NB4 (cell line): Measurements from ENCODE around the gene RASA3.

Source experiments
- DNase-seq: peaks from one replicate; pipeline ENCODE4 v3.0.0; 2010; ENCODE audit warnings: low read depth
- H3K4me3 ChIP-seq: one replicate; pipeline ENCODE4 v1.5.1; 2011; ENCODE audit warnings: mild to moderate bottlenecking, low read depth, low read length, moderate library complexity
- MYC ChIP-seq: IDR thresholded peaks from 2 replicates; pipeline ENCODE4 v1.6.1; 2011; ENCODE audit warnings: low read depth, low read length
- POLR2A ChIP-seq: IDR thresholded peaks from 2 replicates; pipeline ENCODE4 v1.6.1; 2011; ENCODE audit warnings: mild to moderate bottlenecking; ENCODE audit not compliant: insufficient read length; ENCODE audit errors: extremely low read depth
- TF ChIP-seq, protein P1 (sequence below): IDR thresholded peaks from 2 replicates; pipeline ENCODE4 v1.6.1; 2011; ENCODE audit warnings: low read depth, low read length
- TF ChIP-seq, protein P2 (sequence below): IDR thresholded peaks from one replicate; pipeline ENCODE4 v1.5.1; 2012; ENCODE audit warnings: low read depth, low read length

The RASA3 gene

DNA sequence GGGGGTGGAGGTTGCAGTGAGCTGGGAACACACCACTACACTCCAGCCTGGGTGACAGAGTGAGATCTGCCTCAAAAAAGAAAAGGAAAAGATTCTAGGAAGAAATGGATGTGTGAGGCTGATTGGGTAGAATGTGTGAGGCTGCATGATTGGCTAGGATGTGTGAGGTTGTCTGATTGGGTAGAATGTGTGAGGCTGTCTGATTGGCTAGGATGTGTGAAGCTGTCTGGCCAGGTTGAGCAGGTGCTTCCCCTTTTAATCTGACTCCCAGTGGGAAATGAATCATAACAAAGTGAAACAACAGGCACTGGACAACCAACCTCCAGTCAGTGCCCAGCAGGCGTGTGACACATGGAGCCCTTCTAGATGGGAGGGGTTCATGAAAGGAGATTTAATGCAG, 173.2 kb downstream of the RASA3 start:
- H3K4me3 ChIP-seq, result no peak overlapping the region
- TF ChIP-seq, protein P1, sequence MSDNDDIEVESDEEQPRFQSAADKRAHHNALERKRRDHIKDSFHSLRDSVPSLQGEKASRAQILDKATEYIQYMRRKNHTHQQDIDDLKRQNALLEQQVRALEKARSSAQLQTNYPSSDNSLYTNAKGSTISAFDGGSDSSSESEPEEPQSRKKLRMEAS, result no peak
- no peak for DNase-seq

DNA sequence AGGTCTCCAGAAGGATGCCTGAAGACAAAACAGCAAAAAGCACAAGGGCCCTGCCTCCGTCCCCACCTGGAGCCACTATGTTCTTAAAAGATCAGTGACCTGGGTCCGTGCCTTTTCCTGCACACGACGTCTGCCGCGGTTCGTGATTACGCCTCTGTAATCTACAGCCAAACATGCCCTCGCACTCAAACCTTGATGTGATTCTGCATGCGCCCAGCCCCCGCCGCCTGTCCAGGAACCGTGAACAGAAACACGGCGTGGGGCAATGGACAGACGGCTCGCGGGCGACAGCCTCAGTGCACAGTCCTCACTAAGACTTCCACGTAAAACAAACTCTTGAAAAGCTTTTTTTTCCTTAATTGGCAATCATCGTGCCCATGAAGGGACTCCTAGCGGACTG, 174.1 kb downstream of the RASA3 start:
- H3K4me3 ChIP-seq, result no peak overlapping the region
- TF ChIP-seq, protein P1, result no peak
- TF ChIP-seq, protein P2, sequence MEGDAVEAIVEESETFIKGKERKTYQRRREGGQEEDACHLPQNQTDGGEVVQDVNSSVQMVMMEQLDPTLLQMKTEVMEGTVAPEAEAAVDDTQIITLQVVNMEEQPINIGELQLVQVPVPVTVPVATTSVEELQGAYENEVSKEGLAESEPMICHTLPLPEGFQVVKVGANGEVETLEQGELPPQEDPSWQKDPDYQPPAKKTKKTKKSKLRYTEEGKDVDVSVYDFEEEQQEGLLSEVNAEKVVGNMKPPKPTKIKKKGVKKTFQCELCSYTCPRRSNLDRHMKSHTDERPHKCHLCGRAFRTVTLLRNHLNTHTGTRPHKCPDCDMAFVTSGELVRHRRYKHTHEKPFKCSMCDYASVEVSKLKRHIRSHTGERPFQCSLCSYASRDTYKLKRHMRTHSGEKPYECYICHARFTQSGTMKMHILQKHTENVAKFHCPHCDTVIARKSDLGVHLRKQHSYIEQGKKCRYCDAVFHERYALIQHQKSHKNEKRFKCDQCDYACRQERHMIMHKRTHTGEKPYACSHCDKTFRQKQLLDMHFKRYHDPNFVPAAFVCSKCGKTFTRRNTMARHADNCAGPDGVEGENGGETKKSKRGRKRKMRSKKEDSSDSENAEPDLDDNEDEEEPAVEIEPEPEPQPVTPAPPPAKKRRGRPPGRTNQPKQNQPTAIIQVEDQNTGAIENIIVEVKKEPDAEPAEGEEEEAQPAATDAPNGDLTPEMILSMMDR, result no peak
- TF ChIP-seq POLR2A (no peak), MYC (no peak)
- no peak for DNase-seq

GRCh38 chr13:113956571-113956970, 175.9 kb downstream of the RASA3 start:
- no peak overlapping the region for H3K4me3 ChIP-seq
- TF ChIP-seq, protein P1, result no peak
- no peak for TF ChIP-seq MYC
- TF ChIP-seq POLR2A, result no peak
- TF ChIP-seq, protein P2, result no peak
- DNase-seq, result no peak

- no peak overlapping the region for H3K4me3 ChIP-seq
- no peak for TF ChIP-seq MYC
- TF ChIP-seq, protein P1, result no peak
- no peak for TF ChIP-seq POLR2A
- TF ChIP-seq, protein P2, result no peak
- no peak for DNase-seq
Measured at GRCh38 chr13:113955691-113956090, 176.7 kb downstream of the RASA3 start.

GRCh38 chr13:113955235-113955634, 177.2 kb downstream of the RASA3 start:
- TF ChIP-seq, protein P1, result no peak
- TF ChIP-seq, protein P2, result no peak
- TF ChIP-seq MYC, result no peak
- TF ChIP-seq POLR2A, result no peak
- no peak overlapping the region for H3K4me3 ChIP-seq
- DNase-seq, result no peak

- DNase-seq, result no peak
- no peak overlapping the region for H3K4me3 ChIP-seq
- TF ChIP-seq POLR2A, result no peak
- TF ChIP-seq, protein P2, result no peak
- TF ChIP-seq MYC, result no peak
- TF ChIP-seq, protein P1, result no peak
Measured at GRCh38 chr13:113954046-113954835, 178.2 kb downstream of the RASA3 start.
